DND-41 (cell line): Measurements from ENCODE around the gene SCUBE1.

ENCODE experiments used
- ATAC-seq: fragments of 200-7000 bp; cut with Tn5 transposase; 3 replicates; pipeline ENCODE4 v1.9.1; 2021; ENCODE audit warnings: low read depth; ENCODE audit not compliant: insufficient read depth
- DNase-seq: peaks from one replicate; pipeline ENCODE4 v3.0.0-alpha.2; 2020
- H2AFZ ChIP-seq: 2 replicates; pipeline ENCODE4 v1.6.0; 2012; ENCODE audit warnings: low read depth, low read length
- H3K27ac ChIP-seq: 2 replicates; pipeline ENCODE4 v1.5.1; 2012; ENCODE audit warnings: low read length, inconsistent platforms
- H3K27me3 ChIP-seq: fragments of 200-600 bp; sonication (generic); 2 replicates; pipeline ENCODE4 v1.6.0; 2012; ENCODE audit warnings: low read length, mild to moderate bottlenecking, inconsistent platforms; ENCODE audit not compliant: insufficient read depth, poor library complexity
- H3K36me3 ChIP-seq: 2 replicates; pipeline ENCODE4 v1.5.1; 2012; ENCODE audit warnings: low read length, inconsistent platforms; ENCODE audit not compliant: insufficient read depth
- H3K4me1 ChIP-seq: 2 replicates; pipeline ENCODE4 v1.5.1; 2012; ENCODE audit warnings: mild to moderate bottlenecking, low read length; ENCODE audit not compliant: insufficient read depth
- H3K4me2 ChIP-seq: 2 replicates; pipeline ENCODE4 v1.6.0; 2012; ENCODE audit warnings: mild to moderate bottlenecking, moderate library complexity, low read length, inconsistent platforms; ENCODE audit not compliant: insufficient read depth
- H3K4me3 ChIP-seq, 2 experiments: fragments of 200-600 bp in 1 of 2; shearing (Covaris generic) in 1 of 2; 2 replicates each; pipeline ENCODE4 v1.5.1; 2012 to 2016; ENCODE audit warnings: inconsistent platforms in 2 of 2, low read length in 2 of 2, mild to moderate bottlenecking in 2 of 2, low read depth in 1 of 2, moderate library complexity in 1 of 2
- H3K79me2 ChIP-seq: 2 replicates; pipeline ENCODE4 v1.6.0; 2012; ENCODE audit warnings: low read length, inconsistent platforms; ENCODE audit not compliant: insufficient read depth
- H3K9ac ChIP-seq: 2 replicates; pipeline ENCODE4 v1.6.0; 2012; ENCODE audit warnings: low read depth, mild to moderate bottlenecking, inconsistent platforms, low read length, moderate library complexity
- H3K9me3 ChIP-seq: 2 replicates; pipeline ENCODE4 v1.5.1; 2012; ENCODE audit warnings: low read length, moderate library complexity, mild to moderate bottlenecking, inconsistent platforms; ENCODE audit not compliant: insufficient read depth, severe bottlenecking
- H4K20me1 ChIP-seq: 2 replicates; pipeline ENCODE4 v1.6.0; 2012; ENCODE audit warnings: low read length; ENCODE audit not compliant: insufficient read depth
- EZH2 ChIP-seq: IDR thresholded peaks from 3 replicates; pipeline ENCODE4 v1.6.1; 2012; ENCODE audit warnings: borderline replicate concordance, low read depth, mild to moderate bottlenecking, moderate library complexity, low read length, inconsistent platforms; ENCODE audit not compliant: severe bottlenecking
- TF ChIP-seq, protein P1 (sequence below): IDR thresholded peaks from 2 replicates; pipeline ENCODE4 v1.5.1; 2012; ENCODE audit warnings: borderline replicate concordance, low read length, moderate library complexity, mild to moderate bottlenecking; ENCODE audit not compliant: poor library complexity, severe bottlenecking; ENCODE audit errors: extremely low read depth

Gene SCUBE1

DNA sequence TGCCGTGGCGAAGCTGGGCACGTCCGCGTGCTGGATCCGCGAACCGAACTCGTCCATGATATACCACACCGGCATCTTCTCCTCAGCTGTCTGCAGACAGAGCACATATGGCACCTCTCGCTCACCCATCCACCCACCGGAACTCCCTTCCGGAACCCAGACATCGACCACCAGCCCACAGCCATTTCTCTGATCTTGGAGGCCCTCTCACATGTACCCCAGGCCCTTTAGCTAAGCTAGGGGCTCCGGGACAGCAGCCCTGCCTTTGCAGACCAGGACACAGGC is 163.3 kb downstream of the SCUBE1 start:
- DNase-seq = no peak
- Histone ChIP-seq H3K27ac (no peak overlapping the region), H3K27me3 (no peaks in the 10 kb centered on the region), H3K9me3 (no peaks in the 10 kb centered on the region), H3K36me3 (peaks cover 82% of the 10 kb centered on the region), H3K9ac (no peak overlapping the region), H4K20me1 (peaks cover 36% of the 10 kb centered on the region), H3K4me1 (peaks cover 8% of the 10 kb centered on the region; the same call in 1 of the 2 replicates), H3K4me2 (no peak overlapping the region), H3K79me2 (peaks cover 38% of the 10 kb centered on the region), H3K4me3 (no peak overlapping the region), H2AFZ (no peak overlapping the region)
- no peak for TF ChIP-seq EZH2
- TF ChIP-seq, protein P1, sequence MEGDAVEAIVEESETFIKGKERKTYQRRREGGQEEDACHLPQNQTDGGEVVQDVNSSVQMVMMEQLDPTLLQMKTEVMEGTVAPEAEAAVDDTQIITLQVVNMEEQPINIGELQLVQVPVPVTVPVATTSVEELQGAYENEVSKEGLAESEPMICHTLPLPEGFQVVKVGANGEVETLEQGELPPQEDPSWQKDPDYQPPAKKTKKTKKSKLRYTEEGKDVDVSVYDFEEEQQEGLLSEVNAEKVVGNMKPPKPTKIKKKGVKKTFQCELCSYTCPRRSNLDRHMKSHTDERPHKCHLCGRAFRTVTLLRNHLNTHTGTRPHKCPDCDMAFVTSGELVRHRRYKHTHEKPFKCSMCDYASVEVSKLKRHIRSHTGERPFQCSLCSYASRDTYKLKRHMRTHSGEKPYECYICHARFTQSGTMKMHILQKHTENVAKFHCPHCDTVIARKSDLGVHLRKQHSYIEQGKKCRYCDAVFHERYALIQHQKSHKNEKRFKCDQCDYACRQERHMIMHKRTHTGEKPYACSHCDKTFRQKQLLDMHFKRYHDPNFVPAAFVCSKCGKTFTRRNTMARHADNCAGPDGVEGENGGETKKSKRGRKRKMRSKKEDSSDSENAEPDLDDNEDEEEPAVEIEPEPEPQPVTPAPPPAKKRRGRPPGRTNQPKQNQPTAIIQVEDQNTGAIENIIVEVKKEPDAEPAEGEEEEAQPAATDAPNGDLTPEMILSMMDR = no peak
- ATAC-seq = no peak

DNA sequence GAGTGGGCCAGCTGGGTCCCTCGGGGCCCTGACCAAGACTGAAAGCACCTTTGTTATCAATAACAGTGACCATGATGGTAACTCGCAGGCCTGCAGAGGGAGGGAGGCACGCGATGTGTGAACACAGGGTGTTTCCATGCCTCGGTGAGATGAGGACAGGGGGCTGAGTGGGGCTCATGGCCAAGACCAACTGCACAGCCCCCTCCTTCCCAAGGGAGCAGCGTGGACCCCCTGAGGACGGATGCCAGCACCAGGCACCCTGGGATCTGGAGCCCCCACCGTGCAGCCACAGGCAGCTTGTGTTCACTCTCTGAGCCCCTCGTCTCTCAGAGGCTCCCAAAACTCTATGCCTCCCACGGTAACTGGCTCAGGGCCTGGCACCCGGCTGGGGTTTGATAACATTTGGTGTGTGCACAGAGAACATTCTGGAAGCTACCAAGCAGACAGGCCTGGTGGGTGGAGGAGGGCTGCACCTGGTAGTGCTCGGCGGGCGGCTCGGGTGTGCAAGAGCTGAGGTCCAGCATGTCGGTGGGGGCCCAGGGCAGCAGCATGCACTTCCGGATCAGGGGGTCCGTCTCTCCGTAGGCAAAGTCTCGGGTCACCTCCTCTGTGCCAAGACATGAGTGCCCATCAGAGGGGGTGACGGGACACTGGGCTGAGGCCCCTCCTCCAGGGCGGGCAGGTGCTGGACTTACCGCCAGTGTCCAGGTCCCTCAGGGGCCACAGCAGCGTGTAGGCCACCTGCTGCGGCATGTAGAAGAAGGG is 163.8 kb downstream of the SCUBE1 start:
- H3K4me1 ChIP-seq = 0 out of 2 replicates have a peak, but pooled peaks cover 4% of the 10 kb centered on the region
- H3K36me3 ChIP-seq = peaks cover 84% of the 10 kb centered on the region
- H3K4me3 ChIP-seq = no peak overlapping the region
- H3K9me3 ChIP-seq = no peaks in the 10 kb centered on the region
- no peaks in the 10 kb centered on the region for H3K27me3 ChIP-seq
- no peak for DNase-seq
- no peak overlapping the region for H2AFZ ChIP-seq
- no peak for ATAC-seq
- no peak overlapping the region for H3K9ac ChIP-seq
- H4K20me1 ChIP-seq = peaks cover 37% of the 10 kb centered on the region
- no peak overlapping the region for H3K4me2 ChIP-seq
- TF ChIP-seq, protein P1 = no peak
- no peak for TF ChIP-seq EZH2
- no peak overlapping the region for H3K27ac ChIP-seq
- peaks cover 33% of the 10 kb centered on the region for H3K79me2 ChIP-seq

DNA sequence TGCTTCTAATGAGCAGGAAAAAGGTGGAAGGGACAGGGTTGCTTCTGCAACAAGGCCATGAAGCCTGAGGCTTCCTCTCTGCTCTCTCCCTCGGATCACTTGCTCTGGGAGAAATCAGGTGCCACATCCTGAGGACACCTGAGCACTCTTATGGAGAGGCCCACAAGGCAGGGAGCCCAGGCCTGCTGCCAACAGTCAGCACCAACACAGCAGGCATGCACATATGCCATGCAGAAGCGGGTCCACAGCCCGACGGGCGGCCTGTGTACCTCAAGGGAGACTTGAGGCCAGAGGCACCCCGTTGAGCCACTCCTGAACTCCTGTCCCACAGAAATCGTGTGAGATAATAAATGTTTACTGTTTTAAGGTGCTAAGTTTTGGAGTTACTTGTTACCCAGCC is 165.7 kb downstream of the SCUBE1 start:
- TF ChIP-seq EZH2 = no peak
- TF ChIP-seq, protein P1 = no peak
- no peak overlapping the region for H3K9ac ChIP-seq
- no peak for ATAC-seq

More for the DNA sequence above, 165.7 kb downstream of the SCUBE1 start:
- no peak overlapping the region for H3K4me2 ChIP-seq
- no peak overlapping the region for H3K4me3 ChIP-seq
- H3K4me1 ChIP-seq = no peaks in the 10 kb centered on the region
- H3K79me2 ChIP-seq = peaks cover 15% of the 10 kb centered on the region; the same call in 1 of the 2 replicates
- no peak for DNase-seq
- H2AFZ ChIP-seq = no peak overlapping the region
- peaks cover 26% of the 10 kb centered on the region for H4K20me1 ChIP-seq
- no peak overlapping the region for H3K27ac ChIP-seq
- H3K9me3 ChIP-seq = no peaks in the 10 kb centered on the region
- peaks cover 83% of the 10 kb centered on the region for H3K36me3 ChIP-seq
- H3K27me3 ChIP-seq = no peaks in the 10 kb centered on the region
